ENCODE results near the gene ZIC5.

Gene ZIC5

GRCh38 chr13:99969919-99970650, 1.5 kb downstream of the ZIC5 start:
- Histone ChIP-seq H3K27me3 (ENCODE audit: insufficient read depth, low read length) (no peaks in the 10 kb centered on the region), H3K4me2 (ENCODE audit: low read length) (no peak overlapping the region), H2AFZ (ENCODE audit: low read length) (no peak overlapping the region), H3K4me3 (ENCODE audit: low read depth, low read length, poor library complexity, severe bottlenecking) (no peak overlapping the region), H3K9me2 (ENCODE audit: low read depth, low read length) (no peaks in the 10 kb centered on the region), H3K9me3 (ENCODE audit: low read length) (0 out of 2 replicates have a peak, but pooled peaks cover 2% of the 10 kb centered on the region), H3K36me3 (ENCODE audit: insufficient read depth, low read length) (no peaks in the 10 kb centered on the region), H3F3A (ENCODE audit: insufficient read depth, low read length) (no peaks in the 10 kb centered on the region), H3K79me2 (ENCODE audit: insufficient read depth, low read length) (no peaks in the 10 kb centered on the region), H3K27ac (ENCODE audit: low read depth, low read length, poor library complexity, severe bottlenecking) (no peak overlapping the region), H3K4me1 (ENCODE audit: insufficient read depth, low read length, severe bottlenecking) (no peaks in the 10 kb centered on the region), H4K20me1 (ENCODE audit: insufficient read depth, low read length) (no peaks in the 10 kb centered on the region), H3K9ac (ENCODE audit: low read length) (no peak overlapping the region)
- no peak for TF ChIP-seq CTCF (IDR thresholded peaks at IDR 0.05; ENCODE audit: low read length)
- no peak for TF ChIP-seq EZH2 (IDR thresholded peaks at IDR 0.05; ENCODE audit: borderline replicate concordance, low read length)

- H3K9ac ChIP-seq (ENCODE audit: low read length), result no peak overlapping the region
- H3K9me3 ChIP-seq (ENCODE audit: low read length), result 0 out of 2 replicates have a peak, but pooled peaks cover 2% of the 10 kb centered on the region
- H3K79me2 ChIP-seq (ENCODE audit: insufficient read depth, low read length), result no peaks in the 10 kb centered on the region
- H3K27me3 ChIP-seq (ENCODE audit: insufficient read depth, low read length), result no peaks in the 10 kb centered on the region
- H3K4me2 ChIP-seq (ENCODE audit: low read length), result no peak overlapping the region
- TF ChIP-seq CTCF (IDR thresholded peaks at IDR 0.05; ENCODE audit: low read length) (no peak), EZH2 (IDR thresholded peaks at IDR 0.05; ENCODE audit: borderline replicate concordance, low read length) (no peak)
- no peak overlapping the region for H3K4me3 ChIP-seq (ENCODE audit: low read depth, low read length, poor library complexity, severe bottlenecking)
- no peaks in the 10 kb centered on the region for H3K4me1 ChIP-seq (ENCODE audit: insufficient read depth, low read length, severe bottlenecking)
- H3K27ac ChIP-seq (ENCODE audit: low read depth, low read length, poor library complexity, severe bottlenecking), result no peak overlapping the region
- no peaks in the 10 kb centered on the region for H3F3A ChIP-seq (ENCODE audit: insufficient read depth, low read length)
- no peak overlapping the region for H2AFZ ChIP-seq (ENCODE audit: low read length)
- H4K20me1 ChIP-seq (ENCODE audit: insufficient read depth, low read length), result no peaks in the 10 kb centered on the region
- H3K9me2 ChIP-seq (ENCODE audit: low read depth, low read length), result no peaks in the 10 kb centered on the region
- no peaks in the 10 kb centered on the region for H3K36me3 ChIP-seq (ENCODE audit: insufficient read depth, low read length)
Measured at GRCh38 chr13:99969453-99969918, 2.1 kb downstream of the ZIC5 start.

GRCh38 chr13:99968521-99969452, 2.8 kb downstream of the ZIC5 start:
- Histone ChIP-seq H3K9me3 (ENCODE audit: low read length) (0 out of 2 replicates have a peak, but pooled peaks cover 2% of the 10 kb centered on the region), H3K27me3 (ENCODE audit: insufficient read depth, low read length) (no peaks in the 10 kb centered on the region), H3K4me2 (ENCODE audit: low read length) (no peak overlapping the region), H3K4me1 (ENCODE audit: insufficient read depth, low read length, severe bottlenecking) (no peaks in the 10 kb centered on the region), H4K20me1 (ENCODE audit: insufficient read depth, low read length) (no peaks in the 10 kb centered on the region), H3K27ac (ENCODE audit: low read depth, low read length, poor library complexity, severe bottlenecking) (no peak overlapping the region), H2AFZ (ENCODE audit: low read length) (no peak overlapping the region), H3K9me2 (ENCODE audit: low read depth, low read length) (no peaks in the 10 kb centered on the region), H3K4me3 (ENCODE audit: low read depth, low read length, poor library complexity, severe bottlenecking) (no peak overlapping the region), H3K79me2 (ENCODE audit: insufficient read depth, low read length) (no peaks in the 10 kb centered on the region), H3K9ac (ENCODE audit: low read length) (no peak overlapping the region), H3F3A (ENCODE audit: insufficient read depth, low read length) (no peaks in the 10 kb centered on the region), H3K36me3 (ENCODE audit: insufficient read depth, low read length) (no peaks in the 10 kb centered on the region)
- TF ChIP-seq CTCF (IDR thresholded peaks at IDR 0.05; ENCODE audit: low read length) (no peak), EZH2 (IDR thresholded peaks at IDR 0.05; ENCODE audit: borderline replicate concordance, low read length) (no peak)

Data from OCI-LY1 (cell line).